A549 (cell line): ENCODE results near the gene COL7A1. TPM values are rescaled to one million over a fixed set of nuclear protein-coding genes. Genes with fewer than 3 reads are reported as not detected.

ENCODE experiments used
- ATAC-seq, 2 experiments: fragments of 200-7000 bp in 1 of 2; fragments of >200 bp in 1 of 2; cut with Nextera tagmentation in 1 of 2; cut with Tn5 transposase in 1 of 2; 3 replicates each; pipeline versions ENCODE4 v1.8.0 to v1.9.1; 2018 to 2020; ENCODE audit warnings: mild to moderate bottlenecking in 1 of 2, moderate library complexity in 1 of 2
- CTCF ChIA-PET: fragments of 300-600 bp; sonication (Branson Sonifier 250); formaldehyde crosslinking; extraction: SDS; loops from one replicate; lab custom pipeline; 2021; ENCODE audit warnings: antibody characterized with exemption, inconsistent platforms; lab: Yijun Ruan, JAX
- POLR2A ChIA-PET: fragments of 350-600 bp; formaldehyde crosslinking; extraction: SDS; loops from one replicate; lab custom pipeline; 2021; ENCODE audit warnings: antibody characterized with exemption, inconsistent platforms; lab: Yijun Ruan, JAX
- DNase-seq, 2 experiments: peaks; one replicate each; pipeline versions ENCODE4 v3.0.0 to v3.0.0-alpha.2; 2011 to 2016; ENCODE audit warnings: low read depth in 1 of 2, low spot score in 1 of 2
- FAIRE-seq: peaks from 2 replicates; lab custom pipeline; 2011; peaks lifted over from hg19 to GRCh38; lab: Jason Lieb, UNC
- H3K27ac ChIP-seq, 2 experiments: fragments of >200 bp; sonication (Bioruptor Twin); formaldehyde crosslinking; 3 replicates each; pipeline ENCODE4 v1.5.1; 2016 to 2017
- H3K4me1 ChIP-seq: fragments of >200 bp; sonication (Bioruptor Twin); formaldehyde crosslinking; 3 replicates; pipeline ENCODE4 v1.6.1; 2016
- H3K4me2 ChIP-seq: fragments of >200 bp; sonication (Bioruptor Twin); formaldehyde crosslinking; 3 replicates; pipeline ENCODE4 v1.6.1; 2016
- H3K4me3 ChIP-seq: fragments of >200 bp; sonication (Bioruptor Twin); formaldehyde crosslinking; 3 replicates; pipeline ENCODE4 v1.5.1; 2016
- H3K9me3 ChIP-seq: fragments of >200 bp; sonication (Bioruptor Twin); formaldehyde crosslinking; 3 replicates; pipeline ENCODE4 v1.6.1; 2016
- ATOH8 ChIP-seq: fragments of 250-450 bp; sonication (Bioruptor Pico); IDR thresholded peaks from 2 replicates; pipeline ENCODE4 v1.5.0; 2020; ENCODE audit warnings: low read depth, mild to moderate bottlenecking, moderate library complexity
- CHD4 ChIP-seq: fragments of 200-600 bp; sonication (generic); IDR thresholded peaks from 2 replicates; pipeline ENCODE4 v1.6.1; 2016; ENCODE audit warnings: antibody characterized with exemption, mild to moderate bottlenecking, borderline replicate concordance
- EHF ChIP-seq: fragments of 250-450 bp; sonication (Bioruptor Pico); IDR thresholded peaks from 2 replicates; pipeline ENCODE4 v1.5.0; 2020; ENCODE audit warnings: mild to moderate bottlenecking
- FOSB ChIP-seq: fragments of 250-450 bp; sonication (Bioruptor Pico); IDR thresholded peaks from 2 replicates; pipeline ENCODE4 v1.5.0; 2020; ENCODE audit warnings: mild to moderate bottlenecking, moderate library complexity
- FOXS1 ChIP-seq: fragments of 250-450 bp; sonication (Bioruptor Pico); IDR thresholded peaks from 2 replicates; pipeline ENCODE4 v1.5.0; 2020; ENCODE audit warnings: mild to moderate bottlenecking, moderate library complexity
- GATA3 ChIP-seq: IDR thresholded peaks from 2 replicates; pipeline ENCODE4 v1.6.1; 2012; ENCODE audit warnings: borderline replicate concordance
- HEYL ChIP-seq: fragments of 250-450 bp; sonication (Bioruptor Pico); IDR thresholded peaks from 2 replicates; pipeline ENCODE4 v1.8.0; 2021; ENCODE audit warnings: mild to moderate bottlenecking, moderate library complexity
- KDM1A ChIP-seq: fragments of 200-600 bp; sonication (generic); IDR thresholded peaks from 2 replicates; pipeline ENCODE4 v1.6.1; 2016; ENCODE audit warnings: low read depth, mild to moderate bottlenecking
- MAFK ChIP-seq: fragments of 450-650 bp; IDR thresholded peaks from 2 replicates; pipeline ENCODE4 v1.6.1; 2014; ENCODE audit not compliant: partially characterized antibody
- MAX ChIP-seq: IDR thresholded peaks from 2 replicates; pipeline ENCODE4 v1.6.1; 2012
- MYC ChIP-seq: IDR thresholded peaks from 2 replicates; pipeline ENCODE4 v1.6.1; 2012; ENCODE audit warnings: mild to moderate bottlenecking, inconsistent platforms, low read length, improper control_type of control experiment, borderline replicate concordance
- NFE2L2 ChIP-seq: fragments of 150-350 bp; conservative IDR thresholded peaks from 2 replicates; pipeline ENCODE4 v1.6.1; 2014; ENCODE audit warnings: low read length
- NPAS2 ChIP-seq: fragments of 250-450 bp; sonication (Bioruptor Pico); IDR thresholded peaks from 2 replicates; pipeline ENCODE4 v1.8.0; 2022; ENCODE audit warnings: mild to moderate bottlenecking, moderate library complexity, borderline replicate concordance
- POLR2AphosphoS2 ChIP-seq: conservative IDR thresholded peaks from 2 replicates; pipeline ENCODE4 v1.6.1; 2012; ENCODE audit warnings: low read length, improper control_type of control experiment, inconsistent platforms
- RAD21 ChIP-seq, 2 experiments: fragments of >200 bp in 1 of 2; sonication (Bioruptor Twin) in 1 of 2; formaldehyde crosslinking in 1 of 2; IDR thresholded peaks in 1 of 2; conservative IDR thresholded peaks in 1 of 2; 2 replicates in 1 of 2; 3 replicates in 1 of 2; pipeline ENCODE4 v1.6.1; 2012 to 2018; ENCODE audit warnings: inconsistent platforms in 1 of 2
- RCOR1 ChIP-seq: fragments of 150-350 bp; IDR thresholded peaks from 2 replicates; pipeline ENCODE4 v1.6.1; 2014; ENCODE audit warnings: antibody characterized with exemption, low read length, low read depth
- REST ChIP-seq: fragments of 200-600 bp; sonication (generic); IDR thresholded peaks from 2 replicates; pipeline ENCODE4 v1.6.1; 2016; ENCODE audit warnings: antibody characterized with exemption, mild to moderate bottlenecking, moderate library complexity
- RNF2 ChIP-seq: fragments of 200-600 bp; sonication (generic); IDR thresholded peaks from 2 replicates; pipeline ENCODE4 v1.6.1; 2016; ENCODE audit warnings: low read depth, mild to moderate bottlenecking, antibody characterized with exemption, moderate library complexity, borderline replicate concordance
- SMC3 ChIP-seq: fragments of >200 bp; sonication (Bioruptor Twin); formaldehyde crosslinking; IDR thresholded peaks from 3 replicates; pipeline ENCODE4 v1.6.1; 2018; ENCODE audit warnings: inconsistent platforms
- SREBF2 ChIP-seq: fragments of 450-650 bp; IDR thresholded peaks from 2 replicates; pipeline ENCODE4 v1.6.1; 2014; ENCODE audit warnings: mild to moderate bottlenecking, moderate library complexity
- TFCP2L1 ChIP-seq: fragments of 250-450 bp; sonication (Bioruptor Pico); IDR thresholded peaks from 2 replicates; pipeline ENCODE4 v1.5.0; 2021; ENCODE audit warnings: mild to moderate bottlenecking
- ZSCAN20 ChIP-seq: fragments of 250-450 bp; sonication (Bioruptor Pico); IDR thresholded peaks from 2 replicates; pipeline ENCODE4 v1.8.0; 2022; ENCODE audit warnings: mild to moderate bottlenecking, moderate library complexity
- WGBS: methylation state at CpG from one replicate; pipeline ENCODE4 v1.1.6; 2017; ENCODE audit errors: missing lambda C conversion rate; 5-methylcytosine and 5-hydroxymethylcytosine counted together
- polyA plus RNA-seq, 4 experiments: library from polyadenylated mRNA; depleted of rRNA in 3 of 4; stranded (reverse); fragments of >200 nt; fragmentation: RNase III in 1 of 4; extraction: RNeasy Plus Mini Kit Qiagen cat#74134 plus additional on column Dnase treatment in 1 of 4; gene quantifications; 2 replicates in 3 of 4; 3 replicates in 1 of 4; pipeline ENCODE4 v1.2.3, GENCODE V29; 2011 to 2017
- TF ChIP-seq, protein P1 (sequence below): fragments of 450-650 bp; IDR thresholded peaks from 2 replicates; pipeline ENCODE4 v1.6.1; 2014; ENCODE audit warnings: antibody characterized with exemption

Gene COL7A1
- polyA plus RNA-seq, 2 of the 4 experiments (the other 2 are of a cell fraction), result 36.5 to 240 TPM

GRCh38 chr3:48528048-48528447 lies 67.1 kb downstream of the COL7A1 start:
- DNase-seq, result no peak
- CTCF ChIA-PET, result interaction anchor here (1.2 kb wide), 1 partner anchor 55 kb away, joined by 3 read pairs; no protein-coding TSS in a partner anchor
- FAIRE-seq, result no peak
- Histone ChIP-seq H3K9me3 (no peaks in the 10 kb centered on the region), H3K4me1 (no peaks in the 10 kb centered on the region), H3K27ac (no peak overlapping the region), H3K4me3 (no peak overlapping the region), H3K4me2 (no peak overlapping the region)
- TF ChIP-seq FOSB (CRISPR knock-in tag), result no peak
- TF ChIP-seq HEYL, result no peak
- no peak for TF ChIP-seq GATA3
- no peak for TF ChIP-seq MAFK
- TF ChIP-seq KDM1A, result no peak
- no peak for TF ChIP-seq RAD21 (conservative IDR thresholded peaks at IDR 0.05 in 1 of 2, IDR thresholded peaks at IDR 0.05 in 1 of 2)
- TF ChIP-seq POLR2AphosphoS2, result no peak
- no peak for TF ChIP-seq ATOH8 (CRISPR knock-in tag)
- TF ChIP-seq EHF (CRISPR knock-in tag), result no peak
- TF ChIP-seq NFE2L2, result no peak
- TF ChIP-seq FOXS1 (CRISPR knock-in tag), result no peak
- no peak for TF ChIP-seq NPAS2 (CRISPR knock-in tag)
- TF ChIP-seq RCOR1, result no peak
- TF ChIP-seq SREBF2, result no peak
- TF ChIP-seq, protein P1, sequence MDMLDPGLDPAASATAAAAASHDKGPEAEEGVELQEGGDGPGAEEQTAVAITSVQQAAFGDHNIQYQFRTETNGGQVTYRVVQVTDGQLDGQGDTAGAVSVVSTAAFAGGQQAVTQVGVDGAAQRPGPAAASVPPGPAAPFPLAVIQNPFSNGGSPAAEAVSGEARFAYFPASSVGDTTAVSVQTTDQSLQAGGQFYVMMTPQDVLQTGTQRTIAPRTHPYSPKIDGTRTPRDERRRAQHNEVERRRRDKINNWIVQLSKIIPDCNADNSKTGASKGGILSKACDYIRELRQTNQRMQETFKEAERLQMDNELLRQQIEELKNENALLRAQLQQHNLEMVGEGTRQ, result no peak
- TF ChIP-seq REST, result no peak
- no peak for TF ChIP-seq CHD4
- TF ChIP-seq SMC3, result no peak
- TF ChIP-seq MAX, result no peak
- no peak for TF ChIP-seq TFCP2L1
- 96% methylated on average over 9 of the region's 9 CpGs for WGBS
- POLR2A ChIA-PET, result no interaction called here
- no peak for ATAC-seq

GRCh38 chr3:48524970-48525369 lies 70.2 kb downstream of the COL7A1 start:
- Histone ChIP-seq H3K4me3 (no peak overlapping the region), H3K9me3 (no peaks in the 10 kb centered on the region), H3K27ac (no peak overlapping the region), H3K4me1 (no peaks in the 10 kb centered on the region), H3K4me2 (no peak overlapping the region)
- ChIA-PET CTCF (interaction anchor here (0.6 to 1.2 kb wide), 2 partner anchors 12 to 61 kb away, joined by 3 to 5 read pairs; no protein-coding TSS in a partner anchor), POLR2A (no interaction called here)
- FAIRE-seq (no peak), DNase-seq (no peak), ATAC-seq (0 out of 6 replicates have a peak, but pooled peaks of 1 of the 2 experiments have one; percentile 7)
- no peak for TF ChIP-seq ZSCAN20
- no peak for TF ChIP-seq NPAS2 (CRISPR knock-in tag)
- no peak for TF ChIP-seq RNF2
- no peak for TF ChIP-seq MYC
- TF ChIP-seq MAFK, result no peak
- no peak for TF ChIP-seq HEYL
- 98% methylated on average over 5 of the region's 9 CpGs for WGBS
